HT1080 (cell line): ENCODE results near the gene SNAI3. TPM values are rescaled to one million over a fixed set of nuclear protein-coding genes. Genes with fewer than 3 reads are reported as not detected.

Experiments used
- DNase-seq: peaks from one replicate; pipeline ENCODE4 v3.0.0-alpha.2; 2015; ENCODE audit warnings: low read depth
- polyA plus RNA-seq, 2 experiments: library from polyadenylated mRNA; depleted of rRNA; stranded (reverse); fragments of >200 nt; gene quantifications; 2 replicates each; pipeline ENCODE4 v1.2.3, GENCODE V29; 2015
- total RNA-seq: library from RNA; depleted of rRNA; stranded (reverse); fragments of >200 nt; shearing (Covaris generic); gene quantifications from 2 replicates; pipeline ENCODE4 v1.2.3, GENCODE V29; 2014; rRNA removed

The SNAI3 gene
- 0.30 and 0.51 TPM in 2 replicates for total RNA-seq
- 0.14 and 0.27 TPM in 2 replicates for polyA plus RNA-seq (2015; cell fraction: cytosol; rRNA removed)
- not detected in 2 replicates for polyA plus RNA-seq (2015; cell fraction: nucleus; rRNA removed)

- DNase-seq, result peak; percentile 57
Observed at GRCh38 chr16:88686439-88687253, at the start of gene SNAI3. Gene SNAI3 (minus strand): TSS chr16:88686507. CDS start chr16:88686406, 101 bp downstream.

GRCh38 chr16:88736088-88736487, 49.8 kb upstream of the SNAI3 start:
- no peak for DNase-seq

GRCh38 chr16:88735616-88736015, 49.3 kb upstream of the SNAI3 start:
- no peak for DNase-seq

- DNase-seq, result no peak
Observed at GRCh38 chr16:88735121-88735520, 48.8 kb upstream of the SNAI3 start.

GRCh38 chr16:88734361-88734728, 48.0 kb upstream of the SNAI3 start:
- DNase-seq, result no peak

- DNase-seq, result no peak
Observed at GRCh38 chr16:88733630-88734360, 47.5 kb upstream of the SNAI3 start.

- DNase-seq, result no peak
Observed at GRCh38 chr16:88732961-88733294, 46.6 kb upstream of the SNAI3 start.

GRCh38 chr16:88732172-88732960, 46.1 kb upstream of the SNAI3 start:
- peak; percentile 38 for DNase-seq

- peak; percentile 28 for DNase-seq
Observed at GRCh38 chr16:88731699-88732098, 45.4 kb upstream of the SNAI3 start.

GRCh38 chr16:88730632-88731607, 44.6 kb upstream of the SNAI3 start:
- peak; percentile 23 for DNase-seq

GRCh38 chr16:88727871-88728270, 41.6 kb upstream of the SNAI3 start:
- no peak for DNase-seq

- DNase-seq, result no peak
Observed at GRCh38 chr16:88726981-88727380, 40.7 kb upstream of the SNAI3 start.

- no peak for DNase-seq
Observed at GRCh38 chr16:88726408-88726749, 40.1 kb upstream of the SNAI3 start.

GRCh38 chr16:88725609-88726407, 39.5 kb upstream of the SNAI3 start:
- no peak for DNase-seq

- DNase-seq, result no peak
Observed at GRCh38 chr16:88724855-88725555, 38.7 kb upstream of the SNAI3 start.

GRCh38 chr16:88723911-88724310, 37.6 kb upstream of the SNAI3 start:
- DNase-seq, result no peak

GRCh38 chr16:88723507-88723887, 37.2 kb upstream of the SNAI3 start:
- DNase-seq, result no peak

- DNase-seq, result no peak
Observed at GRCh38 chr16:88722784-88723506, 36.6 kb upstream of the SNAI3 start.
